ENCODE results near the gene MND1. TPM values are rescaled to one million over a fixed set of nuclear protein-coding genes. Genes with fewer than 3 reads are reported as not detected.
A peak's percentile ranks its signal among the peaks of the same experiment; 100 is the strongest.

Gene MND1
- total RNA-seq, 1 experiment from 2014 or later: 47.1 TPM

DNA sequence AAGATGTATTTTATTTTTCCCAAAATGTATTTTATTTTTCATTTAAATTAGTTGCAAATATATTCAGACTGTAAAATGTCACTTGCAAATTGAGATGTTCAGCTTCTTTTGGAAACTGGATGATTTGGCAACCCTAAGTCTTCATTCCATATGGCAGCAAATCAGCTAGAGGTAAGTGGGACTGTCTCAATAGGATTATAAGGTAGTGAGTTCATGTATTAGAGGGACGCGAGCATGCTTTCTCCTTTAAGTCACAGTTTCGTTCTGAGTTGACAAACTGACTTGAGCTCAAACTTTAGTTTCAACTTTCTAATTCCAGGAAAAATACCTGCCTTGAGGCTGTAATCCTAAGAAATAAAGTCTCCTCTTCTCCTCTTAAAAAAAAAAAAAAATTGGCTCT lies 77.5 kb downstream of the MND1 start:
- no peak overlapping the region for H3K4me3 ChIP-seq (ENCODE audit: low read length)
- H3K9me2 ChIP-seq (replicated peaks; ENCODE audit: insufficient read depth, low read length): no peaks in the 10 kb centered on the region
- no peak overlapping the region for H2AFZ ChIP-seq (ENCODE audit: low read length)
- peaks cover 12% of the 10 kb centered on the region for H3K4me1 ChIP-seq (ENCODE audit: low read length)
- H3K9me3 ChIP-seq (ENCODE audit: low read length): no peaks in the 10 kb centered on the region
- no peak overlapping the region for H3K4me2 ChIP-seq (ENCODE audit: low read depth, low read length, poor library complexity, severe bottlenecking)
- H3K36me3 ChIP-seq (ENCODE audit: insufficient read depth, low read length): no peaks in the 10 kb centered on the region
- H3K9ac ChIP-seq (ENCODE audit: low read length): no peak overlapping the region
- no peaks in the 10 kb centered on the region for H4K20me1 ChIP-seq (ENCODE audit: insufficient read depth, low read depth, low read length)
- H3K27ac ChIP-seq (ENCODE audit: low read length): no peak overlapping the region
- no peak for DNase-seq
- H3K27me3 ChIP-seq (ENCODE audit: low read length): no peaks in the 10 kb centered on the region
- H3K79me2 ChIP-seq (ENCODE audit: low read length): no peaks in the 10 kb centered on the region

DNA sequence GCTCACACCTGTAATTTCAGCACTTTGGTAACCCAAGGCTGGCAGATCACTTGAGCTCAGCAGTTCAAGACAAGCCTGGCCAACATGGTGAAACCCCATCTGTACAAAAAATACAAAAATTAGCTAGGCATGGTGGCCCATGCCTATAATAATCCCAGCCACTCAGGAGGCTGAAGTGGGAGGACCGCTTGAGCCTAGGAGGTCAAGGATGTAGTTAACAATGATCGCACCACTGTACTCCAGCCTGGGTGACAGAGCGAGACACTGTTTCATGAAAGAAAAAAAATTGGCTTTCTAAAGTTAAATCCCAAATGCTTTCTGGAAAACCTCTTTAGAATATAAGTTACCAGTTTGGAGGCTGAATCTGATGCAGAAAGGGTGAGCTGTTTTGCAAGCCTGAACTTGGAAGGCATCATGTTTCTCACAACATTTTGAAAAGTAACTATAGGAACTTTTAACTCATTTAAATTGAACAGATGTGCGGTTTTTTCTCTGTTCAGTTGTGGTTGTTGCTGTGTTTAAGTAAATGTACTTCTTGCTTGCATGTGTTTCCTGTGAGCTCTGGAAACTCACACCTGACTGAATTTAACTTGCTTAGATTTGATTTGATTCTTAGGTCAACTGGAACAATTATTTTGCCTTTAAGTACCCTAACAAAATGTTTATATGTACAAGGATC lies 81.9 kb downstream of the MND1 start:
- no peak overlapping the region for H3K4me2 ChIP-seq (ENCODE audit: low read depth, low read length, poor library complexity, severe bottlenecking)
- no peaks in the 10 kb centered on the region for H3K27me3 ChIP-seq (ENCODE audit: low read length)
- H3K4me3 ChIP-seq (ENCODE audit: low read length): no peak overlapping the region
- H3K27ac ChIP-seq (ENCODE audit: low read length): no peak overlapping the region
- H4K20me1 ChIP-seq (ENCODE audit: insufficient read depth, low read depth, low read length): no peaks in the 10 kb centered on the region
- H3K79me2 ChIP-seq (ENCODE audit: low read length): no peaks in the 10 kb centered on the region
- no peak overlapping the region for H2AFZ ChIP-seq (ENCODE audit: low read length)
- H3K9ac ChIP-seq (ENCODE audit: low read length): no peak overlapping the region
- no peaks in the 10 kb centered on the region for H3K9me3 ChIP-seq (ENCODE audit: low read length)
- H3K36me3 ChIP-seq (ENCODE audit: insufficient read depth, low read length): no peaks in the 10 kb centered on the region
- DNase-seq: no peak
- H3K4me1 ChIP-seq (ENCODE audit: low read length): peaks cover 12% of the 10 kb centered on the region
- H3K9me2 ChIP-seq (replicated peaks; ENCODE audit: insufficient read depth, low read length): no peaks in the 10 kb centered on the region

DNA sequence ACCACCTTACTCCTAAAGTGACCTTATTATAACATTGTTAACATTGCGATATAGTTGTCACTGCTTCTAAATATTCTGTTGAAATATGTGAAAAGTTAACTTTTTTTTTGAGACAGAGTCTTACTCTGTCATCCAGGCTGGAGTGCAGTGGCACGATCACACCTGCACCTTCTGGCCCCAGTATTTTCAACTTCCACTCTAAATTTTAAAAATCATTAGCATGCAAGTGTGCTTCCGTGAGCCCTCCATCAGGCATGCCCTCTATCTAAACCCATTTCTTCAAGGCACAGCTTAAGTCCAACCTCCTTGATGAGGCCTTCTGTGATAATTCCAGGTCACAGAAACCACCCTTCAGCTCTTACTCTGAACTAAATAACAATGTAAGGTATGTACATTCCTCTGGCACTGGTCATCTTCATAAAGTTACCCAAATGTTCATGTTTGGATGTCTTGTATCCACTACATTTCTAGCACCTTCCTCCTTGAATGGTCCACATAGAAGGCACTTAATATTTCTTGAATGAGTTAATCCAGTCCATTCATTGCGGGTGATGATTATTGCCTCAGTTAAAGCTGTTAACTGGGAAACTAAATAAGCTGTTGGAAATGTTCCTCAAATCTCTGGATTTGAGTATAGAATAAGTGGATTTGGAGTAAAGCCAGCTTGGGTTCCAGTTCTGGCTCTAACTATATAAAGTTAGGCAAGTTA lies 83.0 kb downstream of the MND1 start:
- Histone ChIP-seq H2AFZ (ENCODE audit: low read length) (no peak overlapping the region), H3K79me2 (ENCODE audit: low read length) (no peaks in the 10 kb centered on the region), H3K9me3 (ENCODE audit: low read length) (no peaks in the 10 kb centered on the region), H3K36me3 (ENCODE audit: insufficient read depth, low read length) (no peaks in the 10 kb centered on the region), H3K27me3 (ENCODE audit: low read length) (no peaks in the 10 kb centered on the region), H3K27ac (ENCODE audit: low read length) (no peak overlapping the region), H3K9me2 (replicated peaks; ENCODE audit: insufficient read depth, low read length) (no peaks in the 10 kb centered on the region), H3K4me2 (ENCODE audit: low read depth, low read length, poor library complexity, severe bottlenecking) (no peak overlapping the region), H3K4me1 (ENCODE audit: low read length) (peaks cover 9% of the 10 kb centered on the region), H4K20me1 (ENCODE audit: insufficient read depth, low read depth, low read length) (no peaks in the 10 kb centered on the region), H3K4me3 (ENCODE audit: low read length) (no peak overlapping the region), H3K9ac (ENCODE audit: low read length) (no peak overlapping the region)
- DNase-seq: no peak

DNA sequence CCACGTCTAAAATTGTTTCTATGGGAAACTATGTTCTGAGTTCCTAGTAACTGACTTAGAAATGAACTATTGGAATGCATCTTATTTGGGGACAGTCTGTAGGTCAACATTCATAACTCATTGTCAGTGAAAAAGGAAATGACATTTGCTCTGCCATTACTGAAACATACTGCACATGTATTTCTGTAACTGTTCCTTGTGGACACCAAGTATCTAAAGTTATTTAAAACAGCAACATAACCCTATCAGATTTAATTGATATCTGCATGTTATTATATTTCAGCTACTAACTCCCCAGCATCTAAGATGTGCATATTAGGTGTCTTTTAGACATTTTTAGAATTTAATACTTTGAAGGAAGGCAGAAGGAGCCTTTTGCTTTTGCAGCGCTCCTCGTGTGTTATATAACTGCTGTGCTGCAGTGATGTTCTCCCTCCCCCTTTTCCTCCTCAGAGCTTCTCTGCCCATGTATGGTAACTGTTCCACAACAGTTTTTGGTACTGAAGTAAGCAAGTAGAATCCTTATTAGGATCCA lies 84.5 kb downstream of the MND1 start:
- Histone ChIP-seq H3K27ac (ENCODE audit: low read length) (no peak overlapping the region), H3K36me3 (ENCODE audit: insufficient read depth, low read length) (no peaks in the 10 kb centered on the region), H4K20me1 (ENCODE audit: insufficient read depth, low read depth, low read length) (no peaks in the 10 kb centered on the region), H3K4me1 (ENCODE audit: low read length) (peaks cover 23% of the 10 kb centered on the region), H3K4me3 (ENCODE audit: low read length) (no peak overlapping the region), H3K79me2 (ENCODE audit: low read length) (no peaks in the 10 kb centered on the region), H3K9ac (ENCODE audit: low read length) (no peak overlapping the region), H3K27me3 (ENCODE audit: low read length) (no peaks in the 10 kb centered on the region), H2AFZ (ENCODE audit: low read length) (no peak overlapping the region), H3K4me2 (ENCODE audit: low read depth, low read length, poor library complexity, severe bottlenecking) (no peak overlapping the region), H3K9me3 (ENCODE audit: low read length) (no peaks in the 10 kb centered on the region), H3K9me2 (replicated peaks; ENCODE audit: insufficient read depth, low read length) (no peaks in the 10 kb centered on the region)
- no peak for DNase-seq

DNA sequence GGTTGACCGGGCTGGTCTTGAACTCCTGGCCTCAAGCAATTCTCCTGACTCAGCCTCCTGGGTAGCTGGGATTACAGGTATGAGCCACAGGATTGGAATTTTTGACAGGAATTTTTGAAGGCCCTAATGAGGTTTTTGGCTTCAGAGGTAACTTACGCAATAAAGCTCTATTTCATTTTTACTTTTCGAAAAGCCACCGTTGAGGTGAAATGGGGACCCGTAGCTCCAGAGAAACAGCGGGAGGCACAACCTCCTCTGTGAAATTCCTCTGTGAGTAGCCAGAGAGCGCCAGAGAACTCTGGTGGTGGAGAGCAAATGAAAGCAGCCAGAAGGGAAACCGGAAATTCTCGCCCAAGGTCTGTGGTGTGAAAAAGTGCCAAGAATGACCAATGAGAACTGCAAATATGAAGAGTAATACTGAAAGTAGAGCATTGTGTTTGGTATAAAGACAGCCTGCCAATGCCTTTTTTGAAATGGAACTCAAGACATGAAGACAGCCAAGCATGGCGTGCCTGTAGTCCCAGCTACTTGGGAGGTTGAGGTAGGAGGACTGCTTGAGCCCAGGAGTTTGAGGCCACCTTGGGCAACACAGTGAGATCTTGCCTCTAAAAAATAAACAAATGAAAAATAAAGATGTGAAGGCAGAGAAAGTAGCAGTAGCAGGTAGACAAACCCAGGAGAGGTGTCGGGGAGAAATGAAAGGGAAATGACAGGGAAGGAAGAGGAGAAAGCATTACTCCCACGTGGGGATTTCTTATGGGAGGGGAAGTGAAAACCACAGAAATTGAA lies 88.7 kb downstream of the MND1 start:
- H3K4me3 ChIP-seq (ENCODE audit: low read length): peak overlapping the region; percentile 50
- H3K36me3 ChIP-seq (ENCODE audit: insufficient read depth, low read length): no peaks in the 10 kb centered on the region
- peak overlapping the region; percentile 90 for H2AFZ ChIP-seq (ENCODE audit: low read length)
- H3K79me2 ChIP-seq (ENCODE audit: low read length): no peaks in the 10 kb centered on the region
- peak overlapping the region; percentile 62 for H3K4me2 ChIP-seq (ENCODE audit: low read depth, low read length, poor library complexity, severe bottlenecking)
- H3K9ac ChIP-seq (ENCODE audit: low read length): peak overlapping the region; percentile 38
- H3K27ac ChIP-seq (ENCODE audit: low read length): peak overlapping the region; percentile 30; the same call in 1 of the 2 replicates
- peak; percentile 95 for DNase-seq
- no peaks in the 10 kb centered on the region for H3K9me2 ChIP-seq (replicated peaks; ENCODE audit: insufficient read depth, low read length)
- H4K20me1 ChIP-seq (ENCODE audit: insufficient read depth, low read depth, low read length): no peaks in the 10 kb centered on the region
- H3K4me1 ChIP-seq (ENCODE audit: low read length): peaks cover 20% of the 10 kb centered on the region
- no peaks in the 10 kb centered on the region for H3K9me3 ChIP-seq (ENCODE audit: low read length)
- no peaks in the 10 kb centered on the region for H3K27me3 ChIP-seq (ENCODE audit: low read length)

DNA sequence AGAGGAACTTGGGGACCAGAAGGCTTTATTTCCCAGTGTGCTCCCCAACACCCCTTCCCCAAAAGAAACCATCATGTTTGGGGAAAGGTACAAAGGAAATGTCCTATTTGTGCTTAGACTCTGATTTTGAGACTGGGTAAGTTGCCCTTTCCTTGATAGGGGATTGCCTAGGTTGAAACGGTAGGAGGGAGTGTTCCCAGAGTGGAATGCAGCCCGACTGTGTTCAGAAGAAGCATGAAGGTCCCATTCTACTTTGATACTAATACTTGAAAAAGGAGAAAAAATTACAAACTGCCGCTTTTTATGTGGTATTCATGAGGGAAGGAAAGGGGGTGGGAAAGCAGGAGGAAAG lies 89.2 kb downstream of the MND1 start:
- no peaks in the 10 kb centered on the region for H3K9me3 ChIP-seq (ENCODE audit: low read length)
- no peaks in the 10 kb centered on the region for H3K79me2 ChIP-seq (ENCODE audit: low read length)
- H3K9ac ChIP-seq (ENCODE audit: low read length): peak overlapping the region; percentile 38
- peak overlapping the region; percentile 90 for H2AFZ ChIP-seq (ENCODE audit: low read length)
- H3K4me2 ChIP-seq (ENCODE audit: low read depth, low read length, poor library complexity, severe bottlenecking): peak overlapping the region; percentile 62
- H3K4me1 ChIP-seq (ENCODE audit: low read length): peaks cover 25% of the 10 kb centered on the region
- peak overlapping the region; percentile 30; the same call in 1 of the 2 replicates for H3K27ac ChIP-seq (ENCODE audit: low read length)
- no peaks in the 10 kb centered on the region for H3K36me3 ChIP-seq (ENCODE audit: insufficient read depth, low read length)
- peak overlapping the region; percentile 50; the same call in 1 of the 2 replicates for H3K4me3 ChIP-seq (ENCODE audit: low read length)
- H3K27me3 ChIP-seq (ENCODE audit: low read length): no peaks in the 10 kb centered on the region
- no peaks in the 10 kb centered on the region for H3K9me2 ChIP-seq (replicated peaks; ENCODE audit: insufficient read depth, low read length)
- H4K20me1 ChIP-seq (ENCODE audit: insufficient read depth, low read depth, low read length): no peaks in the 10 kb centered on the region
- no peak for DNase-seq

DNA sequence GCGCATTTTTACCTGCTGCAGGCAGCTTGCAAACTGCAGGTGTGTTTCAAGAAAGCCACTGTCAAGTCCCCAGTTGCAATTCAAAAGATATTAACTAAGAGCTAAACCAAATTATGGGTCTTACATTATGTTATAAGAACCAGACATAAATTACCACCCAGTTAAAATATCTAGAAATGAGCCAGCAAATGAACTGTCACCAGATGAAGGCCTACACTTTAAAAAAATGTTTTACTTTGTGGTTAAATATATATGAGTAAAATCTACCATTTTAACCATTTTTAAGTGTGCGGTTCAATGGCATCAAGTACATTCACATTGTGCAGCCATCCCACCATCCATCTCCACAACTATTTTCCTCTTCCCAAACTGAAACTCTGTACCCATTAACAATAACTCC lies 89.7 kb downstream of the MND1 start:
- Histone ChIP-seq H3K36me3 (ENCODE audit: insufficient read depth, low read length) (no peaks in the 10 kb centered on the region), H3K27ac (ENCODE audit: low read length) (no peak overlapping the region), H3K4me2 (ENCODE audit: low read depth, low read length, poor library complexity, severe bottlenecking) (peak overlapping the region; percentile 62), H4K20me1 (ENCODE audit: insufficient read depth, low read depth, low read length) (no peaks in the 10 kb centered on the region), H3K79me2 (ENCODE audit: low read length) (no peaks in the 10 kb centered on the region), H2AFZ (ENCODE audit: low read length) (no peak overlapping the region), H3K9me3 (ENCODE audit: low read length) (no peaks in the 10 kb centered on the region), H3K4me1 (ENCODE audit: low read length) (peaks cover 30% of the 10 kb centered on the region), H3K27me3 (ENCODE audit: low read length) (no peaks in the 10 kb centered on the region), H3K9me2 (replicated peaks; ENCODE audit: insufficient read depth, low read length) (no peaks in the 10 kb centered on the region), H3K9ac (ENCODE audit: low read length) (no peak overlapping the region), H3K4me3 (ENCODE audit: low read length) (no peak overlapping the region)
- no peak for DNase-seq
